GM11168 (cell line): ENCODE measurements around the gene TCF12.

Experiments used
- in situ Hi-C: fragments of 300-500 bp; cut with MboI; formaldehyde crosslinking; loops from one replicate; pipeline ENCODE4 v1.12.0; 2022; ENCODE audit warnings: low sequenced_read_pairs; ENCODE audit not compliant: unreplicated experiment

Gene TCF12

GRCh38 chr15:57193161-57193560 lies 274.7 kb downstream of the TCF12 start:
- in situ Hi-C loops: no loop called here

- in situ Hi-C loops: no loop called here
Measured at GRCh38 chr15:57195326-57195725, 276.9 kb downstream of the TCF12 start.

GRCh38 chr15:57196865-57197264 lies 278.4 kb downstream of the TCF12 start:
- in situ Hi-C loops: no loop called here

- in situ Hi-C loops: no loop called here
Measured at GRCh38 chr15:57198131-57198530, 279.7 kb downstream of the TCF12 start.

GRCh38 chr15:57198654-57199291 lies 280.3 kb downstream of the TCF12 start:
- in situ Hi-C loops: no loop called here

GRCh38 chr15:57201578-57201977 lies 283.1 kb downstream of the TCF12 start:
- in situ Hi-C loops: no loop called here

- in situ Hi-C loops: no loop called here
Measured at GRCh38 chr15:57203906-57204305, 285.5 kb downstream of the TCF12 start.

GRCh38 chr15:57205027-57205855 lies 286.8 kb downstream of the TCF12 start:
- in situ Hi-C loops: no loop called here

- in situ Hi-C loops: no loop called here
Measured at GRCh38 chr15:57205996-57206395, 287.6 kb downstream of the TCF12 start.

- in situ Hi-C loops: no loop called here
Measured at GRCh38 chr15:57213862-57214261, 295.4 kb downstream of the TCF12 start.

GRCh38 chr15:57215326-57215725 lies 296.9 kb downstream of the TCF12 start:
- in situ Hi-C loops: no loop called here

GRCh38 chr15:57215881-57216280 lies 297.4 kb downstream of the TCF12 start:
- in situ Hi-C loops: no loop called here

- in situ Hi-C loops: no loop called here
Measured at GRCh38 chr15:57216288-57216687, 297.8 kb downstream of the TCF12 start.

- in situ Hi-C loops: no loop called here
Measured at GRCh38 chr15:57217778-57218598, 299.5 kb downstream of the TCF12 start.

GRCh38 chr15:57218826-57219576 lies 300.6 kb downstream of the TCF12 start:
- in situ Hi-C loops: no loop called here

- in situ Hi-C loops: no loop called here
Measured at GRCh38 chr15:57220205-57220604, 301.8 kb downstream of the TCF12 start.

- in situ Hi-C loops: no loop called here
Measured at GRCh38 chr15:57221134-57221533, 302.7 kb downstream of the TCF12 start.

- in situ Hi-C loops: no loop called here
Measured at GRCh38 chr15:57223345-57223744, 304.9 kb downstream of the TCF12 start.

GRCh38 chr15:57223887-57224286 lies 305.4 kb downstream of the TCF12 start:
- in situ Hi-C loops: no loop called here

GRCh38 chr15:57224664-57225063 lies 306.2 kb downstream of the TCF12 start:
- in situ Hi-C loops: no loop called here
